ENCODE measurements around the gene VSTM5.
"Not testable (repeated sequence)": the region's sequence is repeated elsewhere in the genome, so short reads cannot be mapped to it uniquely, and the experiment has no call there.

VSTM5 gene

GRCh38 chr11:93871526-93871925 lies 21.1 kb upstream of the VSTM5 start:
- Histone ChIP-seq H3K36me3 (no peaks in the 10 kb centered on the region), H3K9me3 (no peaks in the 10 kb centered on the region), H3K4me3 (ENCODE audit: low read depth in 1 of 2, low read length in 1 of 2) (no peak overlapping the region), H3K27ac (no peak overlapping the region), H3K4me1 (ENCODE audit: control insufficient read depth in 1 of 2, insufficient read depth in 1 of 2, low read depth in 1 of 2, low read length in 1 of 2) (no peaks in the 10 kb centered on the region), H3K27me3 (no peaks in the 10 kb centered on the region)
- no peak for TF ChIP-seq CTCF (IDR thresholded peaks at IDR 0.05)

- Histone ChIP-seq H3K4me1 (ENCODE audit: control insufficient read depth in 1 of 2, insufficient read depth in 1 of 2, low read depth in 1 of 2, low read length in 1 of 2) (no peaks in the 10 kb centered on the region), H3K4me3 (ENCODE audit: low read depth in 1 of 2, low read length in 1 of 2) (no peak overlapping the region), H3K36me3 (no peaks in the 10 kb centered on the region), H3K9me3 (no peaks in the 10 kb centered on the region), H3K27ac (no peak overlapping the region), H3K27me3 (no peaks in the 10 kb centered on the region)
- no peak for TF ChIP-seq CTCF (IDR thresholded peaks at IDR 0.05)
These were observed 20.2 kb upstream of the VSTM5 start for GRCh38 chr11:93870616-93871015.

DNA sequence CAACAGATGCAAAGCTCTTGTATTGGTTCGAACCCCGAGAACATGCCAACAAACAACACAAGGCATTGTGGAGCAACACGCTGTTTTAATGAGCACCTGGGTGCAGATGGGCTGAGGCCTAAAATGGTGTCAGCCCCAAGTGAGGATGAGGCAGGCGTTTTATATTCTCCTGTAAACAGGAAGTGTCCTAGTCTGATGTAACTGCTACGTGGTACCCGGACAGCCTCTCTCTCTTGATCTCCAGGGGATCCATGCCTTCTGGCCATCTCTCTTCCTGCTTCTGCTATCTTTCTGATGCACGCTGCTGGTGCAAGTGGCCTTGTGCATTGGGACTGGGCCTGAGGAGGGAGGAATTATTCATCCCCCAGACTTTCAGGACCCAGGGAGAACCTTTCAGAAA lies 19.4 kb upstream of the VSTM5 start:
- Histone ChIP-seq H3K36me3 (no peaks in the 10 kb centered on the region), H3K27me3 (no peaks in the 10 kb centered on the region), H3K4me1 (ENCODE audit: control insufficient read depth in 1 of 2, insufficient read depth in 1 of 2, low read depth in 1 of 2, low read length in 1 of 2) (no peaks in the 10 kb centered on the region), H3K9me3 (no peaks in the 10 kb centered on the region), H3K27ac (no peak overlapping the region), H3K4me3 (ENCODE audit: low read depth in 1 of 2, low read length in 1 of 2) (no peak overlapping the region)
- TF ChIP-seq CTCF (IDR thresholded peaks at IDR 0.05) = no peak

GRCh38 chr11:93868404-93868803 lies 18.0 kb upstream of the VSTM5 start:
- not testable (repeated sequence) for H3K27me3 ChIP-seq; H3K4me1 ChIP-seq (ENCODE audit: control insufficient read depth in 1 of 2, insufficient read depth in 1 of 2, low read depth in 1 of 2, low read length in 1 of 2); H3K4me3 ChIP-seq (ENCODE audit: low read depth in 1 of 2, low read length in 1 of 2); H3K9me3 ChIP-seq; H3K27ac ChIP-seq; H3K36me3 ChIP-seq

DNA sequence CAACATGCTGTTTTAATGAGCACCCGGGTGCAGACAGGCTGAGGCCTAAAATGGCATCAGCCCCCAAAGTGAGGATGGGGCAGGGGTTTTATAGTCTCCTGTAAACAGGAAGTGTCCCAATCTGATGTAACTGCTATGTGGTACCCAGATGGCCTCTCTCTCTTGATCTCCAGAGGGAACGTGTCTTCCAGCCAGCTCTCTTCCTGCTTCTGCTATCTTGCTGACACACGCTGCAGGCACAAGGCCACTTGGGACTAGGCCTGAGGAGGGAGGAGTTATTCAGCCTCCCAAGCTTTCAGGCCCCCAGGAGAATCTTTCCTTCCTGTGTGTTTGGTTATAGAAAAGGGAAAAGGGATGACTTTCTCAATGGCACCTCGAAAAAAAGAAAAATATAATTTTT lies 11.4 kb upstream of the VSTM5 start:
- TF ChIP-seq CTCF (IDR thresholded peaks at IDR 0.05) = no peak
- no peaks in the 10 kb centered on the region for H3K36me3 ChIP-seq
- no peak overlapping the region for H3K4me3 ChIP-seq (ENCODE audit: low read depth in 1 of 2, low read length in 1 of 2)
- H3K27me3 ChIP-seq = no peaks in the 10 kb centered on the region
- H3K9me3 ChIP-seq = no peaks in the 10 kb centered on the region
- H3K4me1 ChIP-seq (ENCODE audit: control insufficient read depth in 1 of 2, insufficient read depth in 1 of 2, low read depth in 1 of 2, low read length in 1 of 2) = no peaks in the 10 kb centered on the region
- H3K27ac ChIP-seq = no peak overlapping the region

- H3K4me1 ChIP-seq (ENCODE audit: control insufficient read depth in 1 of 2, insufficient read depth in 1 of 2, low read depth in 1 of 2, low read length in 1 of 2) = no peaks in the 10 kb centered on the region
- no peak for TF ChIP-seq CTCF (IDR thresholded peaks at IDR 0.05)
- H3K27me3 ChIP-seq = no peaks in the 10 kb centered on the region
- no peak overlapping the region for H3K4me3 ChIP-seq (ENCODE audit: low read depth in 1 of 2, low read length in 1 of 2)
- no peaks in the 10 kb centered on the region for H3K36me3 ChIP-seq
- H3K27ac ChIP-seq = no peak overlapping the region
- no peaks in the 10 kb centered on the region for H3K9me3 ChIP-seq
These were observed 7.8 kb upstream of the VSTM5 start for GRCh38 chr11:93858121-93858775.
